GM18519 (cell line): Measurements from ENCODE around the gene CYP3A7.
"Not testable (repeated sequence)": the region's sequence is repeated elsewhere in the genome, so short reads cannot be mapped to it uniquely, and the experiment has no call there.

Source experiments
- ATAC-seq: cut with Tn5 transposase; IDR thresholded peaks from one replicate; pipeline ENCODE4 v1.9.1; 2021; ENCODE audit warnings: mild to moderate bottlenecking, moderate library complexity; ENCODE audit not compliant: unreplicated experiment, low FRiP score

CYP3A7 gene

DNA sequence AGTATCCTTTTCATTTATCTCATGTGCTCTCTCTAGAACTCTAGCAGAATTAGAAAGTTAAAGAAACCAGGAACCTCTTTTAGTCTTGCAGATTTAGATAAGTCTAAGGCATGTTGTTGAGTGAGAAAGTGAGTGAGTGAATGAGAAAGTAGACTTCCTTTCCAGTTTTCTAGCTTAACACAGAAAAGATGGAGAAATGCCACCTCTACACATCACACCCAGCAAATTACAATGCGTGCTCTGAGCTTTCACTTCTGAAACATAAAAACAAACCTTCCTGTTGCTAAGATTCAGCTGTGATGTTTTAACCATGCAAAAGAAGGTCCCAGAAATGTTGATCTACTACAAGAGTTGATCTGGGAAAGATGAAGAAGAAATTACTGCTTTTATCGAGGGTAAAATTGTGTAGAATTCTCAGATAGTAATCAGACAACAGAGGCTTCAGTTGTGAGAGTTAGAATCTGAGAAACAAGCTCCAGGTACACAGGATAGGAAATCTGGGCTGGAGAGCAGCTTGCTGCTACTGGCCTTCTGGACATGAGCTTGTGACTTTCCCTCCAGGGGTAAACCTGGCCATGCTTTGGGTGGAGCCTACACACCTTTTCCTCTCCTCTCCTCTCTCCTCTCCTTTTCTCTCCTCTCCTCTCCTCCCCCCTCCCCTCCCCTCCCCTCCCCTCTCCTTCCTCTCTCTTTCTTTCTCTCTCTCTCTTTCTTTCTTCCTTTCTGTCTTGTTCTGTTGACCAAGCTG, 59.8 kb downstream of the CYP3A7 start:
- no peak for ATAC-seq

DNA sequence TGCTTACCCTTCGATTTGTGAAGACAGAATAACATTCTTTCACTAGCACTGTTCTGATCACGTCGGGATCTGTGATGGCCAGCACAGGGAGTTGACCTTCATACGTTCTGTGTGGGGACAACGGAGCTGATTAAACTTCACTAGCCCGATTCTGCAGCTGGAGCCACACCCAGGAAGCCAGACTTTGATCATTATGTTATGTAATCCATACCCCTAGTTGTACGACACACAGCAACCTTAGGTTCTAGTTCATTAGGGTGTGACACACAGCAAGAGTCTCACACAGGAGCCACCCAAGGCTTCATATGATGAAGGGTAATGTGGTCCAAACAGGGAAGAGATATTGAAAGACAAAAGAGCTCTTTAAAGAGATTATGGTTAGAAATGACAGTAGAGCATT, 62.4 kb downstream of the CYP3A7 start:
- no peak for ATAC-seq

GRCh38 chr7:99669782-99670181, 65.2 kb downstream of the CYP3A7 start:
- ATAC-seq, result no peak

- no peak for ATAC-seq
These were observed 66.5 kb downstream of the CYP3A7 start for GRCh38 chr7:99668541-99668940.

- no peak for ATAC-seq
These were observed 67.8 kb downstream of the CYP3A7 start for GRCh38 chr7:99667179-99667578.

GRCh38 chr7:99666013-99666395, 69.0 kb downstream of the CYP3A7 start:
- no peak for ATAC-seq

DNA sequence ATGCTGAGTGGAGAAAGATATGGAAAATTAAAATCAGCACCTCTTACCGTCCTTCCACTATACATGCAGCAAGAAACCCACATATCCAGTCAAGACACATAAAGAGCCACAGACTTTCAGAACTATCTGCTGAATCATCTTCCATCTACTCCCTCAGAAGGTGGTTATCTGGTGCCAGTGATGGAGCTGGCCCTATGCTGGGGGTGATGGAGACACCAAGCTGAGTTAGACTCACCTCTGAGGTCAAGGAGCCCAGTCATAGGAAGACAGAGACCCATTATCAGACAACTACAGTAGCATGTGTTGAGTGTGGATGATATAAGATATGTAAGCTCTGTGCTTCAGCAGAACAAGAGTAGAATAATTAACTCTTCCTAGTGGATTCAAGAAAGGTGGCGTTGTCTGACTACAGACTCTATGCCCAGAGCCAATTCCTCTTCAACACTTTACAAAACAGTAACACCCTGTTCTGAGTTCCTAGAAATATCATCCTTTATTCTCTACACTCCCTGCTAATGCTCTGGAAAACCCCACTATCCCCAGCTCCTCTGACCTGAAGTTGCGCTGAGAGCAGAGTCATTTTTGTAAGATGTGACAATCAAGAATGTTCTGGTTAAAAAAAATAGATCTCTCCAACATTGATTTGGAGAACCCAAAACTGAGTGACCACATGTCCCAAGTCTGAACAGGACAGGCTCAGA, 69.5 kb downstream of the CYP3A7 start:
- no peak for ATAC-seq

GRCh38 chr7:99657879-99658278, 77.1 kb downstream of the CYP3A7 start:
- not testable (repeated sequence) for ATAC-seq
